ES-I3 (cell line): ENCODE measurements around the gene AQP1.

ENCODE experiments used
- H3K36me3 ChIP-seq: 2 replicates; pipeline ENCODE4 v1.6.1; 2013; ENCODE audit warnings: mild to moderate bottlenecking, low read length, control low read depth, moderate library complexity; ENCODE audit not compliant: insufficient read depth
- H3K4me1 ChIP-seq: 2 replicates; pipeline ENCODE4 v1.6.1; 2013; ENCODE audit warnings: mild to moderate bottlenecking, control low read depth, low read length; ENCODE audit not compliant: insufficient read depth
- H3K9ac ChIP-seq: 2 replicates; pipeline ENCODE4 v1.6.1; 2013; ENCODE audit warnings: low read depth, mild to moderate bottlenecking, low read length, moderate library complexity
- H3K9me3 ChIP-seq: 2 replicates; pipeline ENCODE4 v1.6.1; 2013; ENCODE audit warnings: mild to moderate bottlenecking, low read length, moderate library complexity; ENCODE audit not compliant: control insufficient read depth, insufficient read depth

AQP1 gene

GRCh38 chr7:30877015-30877769, 34.5 kb upstream of the AQP1 start:
- Histone ChIP-seq H3K9me3 (no peaks in the 10 kb centered on the region), H3K9ac (no peak overlapping the region), H3K36me3 (no peaks in the 10 kb centered on the region), H3K4me1 (peaks cover 27% of the 10 kb centered on the region)

GRCh38 chr7:30877993-30878392, 33.7 kb upstream of the AQP1 start:
- no peaks in the 10 kb centered on the region for H3K36me3 ChIP-seq
- no peaks in the 10 kb centered on the region for H3K9me3 ChIP-seq
- H3K4me1 ChIP-seq = peaks cover 27% of the 10 kb centered on the region
- H3K9ac ChIP-seq = no peak overlapping the region

- Histone ChIP-seq H3K9ac (no peak overlapping the region), H3K4me1 (peaks cover 27% of the 10 kb centered on the region), H3K9me3 (no peaks in the 10 kb centered on the region), H3K36me3 (no peaks in the 10 kb centered on the region)
These were observed 32.2 kb upstream of the AQP1 start for GRCh38 chr7:30879139-30880124.

- Histone ChIP-seq H3K36me3 (no peaks in the 10 kb centered on the region), H3K9me3 (no peaks in the 10 kb centered on the region), H3K4me1 (peaks cover 27% of the 10 kb centered on the region), H3K9ac (no peak overlapping the region)
These were observed 31.4 kb upstream of the AQP1 start for GRCh38 chr7:30880125-30880720.

- H3K4me1 ChIP-seq = peaks cover 27% of the 10 kb centered on the region
- H3K9ac ChIP-seq = no peak overlapping the region
These were observed 30.7 kb upstream of the AQP1 start for GRCh38 chr7:30880941-30881340.

GRCh38 chr7:30881448-30881847, 30.2 kb upstream of the AQP1 start:
- H3K9me3 ChIP-seq = no peaks in the 10 kb centered on the region
- H3K4me1 ChIP-seq = peaks cover 24% of the 10 kb centered on the region
- H3K9ac ChIP-seq = no peak overlapping the region
- no peaks in the 10 kb centered on the region for H3K36me3 ChIP-seq

More at GRCh38 chr7:30880941-30881340, 30.7 kb upstream of the AQP1 start:
- Histone ChIP-seq H3K36me3 (no peaks in the 10 kb centered on the region), H3K9me3 (no peaks in the 10 kb centered on the region)

- Histone ChIP-seq H3K36me3 (no peaks in the 10 kb centered on the region), H3K9me3 (no peaks in the 10 kb centered on the region), H3K9ac (no peak overlapping the region), H3K4me1 (peaks cover 26% of the 10 kb centered on the region)
These were observed 26.8 kb upstream of the AQP1 start for GRCh38 chr7:30884881-30885280.

GRCh38 chr7:30886608-30887011, 25.0 kb upstream of the AQP1 start:
- Histone ChIP-seq H3K4me1 (peaks cover 16% of the 10 kb centered on the region), H3K9me3 (no peaks in the 10 kb centered on the region), H3K9ac (no peak overlapping the region), H3K36me3 (no peaks in the 10 kb centered on the region)

- Histone ChIP-seq H3K4me1 (peaks cover 16% of the 10 kb centered on the region), H3K9me3 (no peaks in the 10 kb centered on the region), H3K9ac (no peak overlapping the region), H3K36me3 (no peaks in the 10 kb centered on the region)
These were observed 24.2 kb upstream of the AQP1 start for GRCh38 chr7:30887464-30887872.

- no peaks in the 10 kb centered on the region for H3K36me3 ChIP-seq
- H3K4me1 ChIP-seq = peaks cover 16% of the 10 kb centered on the region
- H3K9me3 ChIP-seq = no peaks in the 10 kb centered on the region
- no peak overlapping the region for H3K9ac ChIP-seq
These were observed 22.9 kb upstream of the AQP1 start for GRCh38 chr7:30888747-30889146.

GRCh38 chr7:30890226-30890625, 21.4 kb upstream of the AQP1 start:
- Histone ChIP-seq H3K4me1 (peaks cover 16% of the 10 kb centered on the region), H3K9me3 (no peaks in the 10 kb centered on the region), H3K36me3 (no peaks in the 10 kb centered on the region), H3K9ac (no peak overlapping the region)

- H3K36me3 ChIP-seq = no peaks in the 10 kb centered on the region
- no peaks in the 10 kb centered on the region for H3K9me3 ChIP-seq
- peaks cover 9% of the 10 kb centered on the region for H3K4me1 ChIP-seq
- H3K9ac ChIP-seq = no peak overlapping the region
These were observed 18.3 kb upstream of the AQP1 start for GRCh38 chr7:30893357-30893756.

GRCh38 chr7:30894009-30894408, 17.6 kb upstream of the AQP1 start:
- no peak overlapping the region for H3K9ac ChIP-seq
- H3K4me1 ChIP-seq = peaks cover 4% of the 10 kb centered on the region; the same call in 1 of the 2 replicates
- H3K9me3 ChIP-seq = no peaks in the 10 kb centered on the region
- no peaks in the 10 kb centered on the region for H3K36me3 ChIP-seq

GRCh38 chr7:30894866-30895605, 16.6 kb upstream of the AQP1 start:
- no peak overlapping the region for H3K9ac ChIP-seq
- H3K9me3 ChIP-seq = no peaks in the 10 kb centered on the region
- H3K4me1 ChIP-seq = no peaks in the 10 kb centered on the region

More at GRCh38 chr7:30894866-30895605, 16.6 kb upstream of the AQP1 start:
- no peaks in the 10 kb centered on the region for H3K36me3 ChIP-seq
